Astrocyte (in vitro differentiated cells and primary cell): ENCODE results near the gene FNDC3B.

Source experiments
- CTCF ChIP-seq: IDR thresholded peaks from 2 replicates; pipeline ENCODE4 v1.5.1; 2011; ENCODE audit warnings: low read depth, mild to moderate bottlenecking, inconsistent platforms, low read length, moderate library complexity; ENCODE audit not compliant: insufficient read depth
- EZH2 ChIP-seq: IDR thresholded peaks from 2 replicates; pipeline ENCODE4 v1.6.1; 2012; ENCODE audit warnings: mild to moderate bottlenecking, low read length, inconsistent platforms; ENCODE audit not compliant: insufficient read depth

DNA sequence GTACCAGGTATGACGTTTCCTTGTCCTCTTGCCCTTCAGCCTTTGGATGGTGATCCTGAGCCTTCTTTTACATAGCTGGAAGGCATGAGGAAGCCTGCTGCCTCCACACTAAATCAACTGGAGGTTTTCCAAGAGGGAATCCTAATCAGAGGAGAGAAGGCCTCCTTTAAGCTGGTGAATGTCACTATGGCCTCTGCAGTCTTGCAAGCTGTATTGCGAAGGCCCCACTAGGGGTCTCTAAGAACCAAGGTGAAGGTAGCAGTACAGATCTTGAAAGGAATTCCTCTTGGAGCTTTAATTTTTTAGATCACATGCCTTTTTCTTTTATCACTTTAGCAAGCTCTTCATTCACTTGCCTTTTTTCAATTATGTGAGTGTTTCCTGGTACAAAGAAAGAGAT lies 289.7 kb downstream of the FNDC3B start:
- TF ChIP-seq CTCF (no peak), EZH2 (no peak)
